Fibroblast of lung (primary cell): ENCODE data around the gene TGM2.

Source experiments
- EZH2 ChIP-seq: IDR thresholded peaks from 2 replicates; pipeline ENCODE4 v1.5.1; 2012; ENCODE audit warnings: low read length, control low read depth, mild to moderate bottlenecking; ENCODE audit errors: missing control alignments
- TF ChIP-seq, protein P1 (sequence below), 2 donors: IDR thresholded peaks in 1 of 2; conservative IDR thresholded peaks in 1 of 2; 1 replicate in 1 of 2; 2 replicates in 1 of 2; pipeline ENCODE4 v1.5.1; 2011 to 2012; ENCODE audit warnings: low read length in 2 of 2, control low read depth in 1 of 2, inconsistent platforms in 1 of 2, low read depth in 1 of 2, mild to moderate bottlenecking in 1 of 2

DNA sequence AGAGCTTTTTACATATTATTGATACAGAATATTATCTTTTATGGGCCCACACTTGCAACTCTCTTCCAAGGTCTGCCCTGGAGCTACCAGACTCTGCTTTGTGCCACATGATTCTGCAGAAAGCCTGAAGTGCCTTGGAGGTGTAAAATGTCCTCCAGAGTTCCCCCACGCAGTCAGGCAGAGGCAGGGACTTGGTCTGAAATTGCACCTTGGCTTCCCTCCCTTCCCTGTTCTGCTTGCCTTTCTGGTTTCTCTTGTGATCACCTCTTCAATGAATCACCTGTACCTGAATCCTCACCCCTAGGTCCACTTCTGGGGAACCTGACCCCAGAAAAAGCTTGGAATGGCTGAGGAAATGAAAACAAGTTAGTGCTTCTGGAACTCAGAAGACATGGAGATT lies 43.0 kb upstream of the TGM2 start:
- no peak for TF ChIP-seq EZH2
- TF ChIP-seq, protein P1, sequence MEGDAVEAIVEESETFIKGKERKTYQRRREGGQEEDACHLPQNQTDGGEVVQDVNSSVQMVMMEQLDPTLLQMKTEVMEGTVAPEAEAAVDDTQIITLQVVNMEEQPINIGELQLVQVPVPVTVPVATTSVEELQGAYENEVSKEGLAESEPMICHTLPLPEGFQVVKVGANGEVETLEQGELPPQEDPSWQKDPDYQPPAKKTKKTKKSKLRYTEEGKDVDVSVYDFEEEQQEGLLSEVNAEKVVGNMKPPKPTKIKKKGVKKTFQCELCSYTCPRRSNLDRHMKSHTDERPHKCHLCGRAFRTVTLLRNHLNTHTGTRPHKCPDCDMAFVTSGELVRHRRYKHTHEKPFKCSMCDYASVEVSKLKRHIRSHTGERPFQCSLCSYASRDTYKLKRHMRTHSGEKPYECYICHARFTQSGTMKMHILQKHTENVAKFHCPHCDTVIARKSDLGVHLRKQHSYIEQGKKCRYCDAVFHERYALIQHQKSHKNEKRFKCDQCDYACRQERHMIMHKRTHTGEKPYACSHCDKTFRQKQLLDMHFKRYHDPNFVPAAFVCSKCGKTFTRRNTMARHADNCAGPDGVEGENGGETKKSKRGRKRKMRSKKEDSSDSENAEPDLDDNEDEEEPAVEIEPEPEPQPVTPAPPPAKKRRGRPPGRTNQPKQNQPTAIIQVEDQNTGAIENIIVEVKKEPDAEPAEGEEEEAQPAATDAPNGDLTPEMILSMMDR (conservative IDR thresholded peaks at IDR 0.05 in 1 of 2, IDR thresholded peaks at IDR 0.05 in 1 of 2; ENCODE audit: low read depth in 1 of 2, low read length in 2 of 2): no peak
